ENCODE measurements around the gene LRRC3.

Gene LRRC3

GRCh38 chr21:44419679-44420078 is 35.6 kb upstream of the LRRC3 start:
- no peak for TF ChIP-seq CTCF (IDR thresholded peaks at IDR 0.05; ENCODE audit: borderline replicate concordance, insufficient read depth, low read depth, low read length)
- H3K4me3 ChIP-seq (ENCODE audit: low read depth, low read length) = no peak overlapping the region

GRCh38 chr21:44420416-44421205 is 34.7 kb upstream of the LRRC3 start:
- TF ChIP-seq CTCF (IDR thresholded peaks at IDR 0.05; ENCODE audit: borderline replicate concordance, insufficient read depth, low read depth, low read length) = no peak

GRCh38 chr21:44421901-44422840 is 33.1 kb upstream of the LRRC3 start:
- H3K4me3 ChIP-seq (ENCODE audit: low read depth, low read length) = no peak overlapping the region
- TF ChIP-seq CTCF (IDR thresholded peaks at IDR 0.05; ENCODE audit: borderline replicate concordance, insufficient read depth, low read depth, low read length) = no peak

More at GRCh38 chr21:44420416-44421205, 34.7 kb upstream of the LRRC3 start:
- H3K4me3 ChIP-seq (ENCODE audit: low read depth, low read length) = no peak overlapping the region

- H3K4me3 ChIP-seq (ENCODE audit: low read depth, low read length) = no peak overlapping the region
- TF ChIP-seq CTCF (IDR thresholded peaks at IDR 0.05; ENCODE audit: borderline replicate concordance, insufficient read depth, low read depth, low read length) = no peak
These were observed 31.9 kb upstream of the LRRC3 start for GRCh38 chr21:44423312-44423821.

GRCh38 chr21:44423941-44424607 is 31.2 kb upstream of the LRRC3 start:
- TF ChIP-seq CTCF (IDR thresholded peaks at IDR 0.05; ENCODE audit: borderline replicate concordance, insufficient read depth, low read depth, low read length) = no peak
- H3K4me3 ChIP-seq (ENCODE audit: low read depth, low read length) = no peak overlapping the region

GRCh38 chr21:44424608-44425306 is 30.6 kb upstream of the LRRC3 start:
- TF ChIP-seq CTCF (IDR thresholded peaks at IDR 0.05; ENCODE audit: borderline replicate concordance, insufficient read depth, low read depth, low read length) = no peak

More at GRCh38 chr21:44424608-44425306, 30.6 kb upstream of the LRRC3 start:
- H3K4me3 ChIP-seq (ENCODE audit: low read depth, low read length) = no peak overlapping the region
